HG03108 (cell line): ENCODE data around the gene CD200R1L.

Experiments
- ATAC-seq: cut with Tn5 transposase; IDR thresholded peaks from one replicate; pipeline ENCODE4 v1.9.1; 2021; ENCODE audit warnings: moderate library complexity; ENCODE audit not compliant: unreplicated experiment

CD200R1L gene

GRCh38 chr3:112793326-112794081, 53.2 kb downstream of the CD200R1L start:
- ATAC-seq: no peak

GRCh38 chr3:112791736-112792135, 54.9 kb downstream of the CD200R1L start:
- ATAC-seq: no peak

GRCh38 chr3:112789787-112790186, 56.9 kb downstream of the CD200R1L start:
- ATAC-seq: no peak

- no peak for ATAC-seq
Observed at GRCh38 chr3:112786881-112787579, 59.6 kb downstream of the CD200R1L start.

- no peak for ATAC-seq
Observed at GRCh38 chr3:112786002-112786590, 60.6 kb downstream of the CD200R1L start.

GRCh38 chr3:112785321-112786001, 61.2 kb downstream of the CD200R1L start:
- ATAC-seq: no peak

- no peak for ATAC-seq
Observed at GRCh38 chr3:112782491-112782890, 64.2 kb downstream of the CD200R1L start.

- no peak for ATAC-seq
Observed at GRCh38 chr3:112781599-112781998, 65.1 kb downstream of the CD200R1L start.

GRCh38 chr3:112779558-112780480, 66.8 kb downstream of the CD200R1L start:
- ATAC-seq: no peak

- no peak for ATAC-seq
Observed at GRCh38 chr3:112779011-112779410, 67.7 kb downstream of the CD200R1L start.

GRCh38 chr3:112778353-112778948, 68.2 kb downstream of the CD200R1L start:
- ATAC-seq: no peak

- ATAC-seq: no peak
Observed at GRCh38 chr3:112777811-112778210, 68.9 kb downstream of the CD200R1L start.

GRCh38 chr3:112776836-112777235, 69.8 kb downstream of the CD200R1L start:
- no peak for ATAC-seq

- peak; percentile 51 for ATAC-seq
Observed at GRCh38 chr3:112776000-112776399, 70.7 kb downstream of the CD200R1L start.

- no peak for ATAC-seq
Observed at GRCh38 chr3:112775011-112775742, 71.5 kb downstream of the CD200R1L start.

GRCh38 chr3:112774293-112774926, 72.3 kb downstream of the CD200R1L start:
- no peak for ATAC-seq

GRCh38 chr3:112773864-112774263, 72.8 kb downstream of the CD200R1L start:
- ATAC-seq: no peak

- ATAC-seq: no peak
Observed at GRCh38 chr3:112770951-112771350, 75.7 kb downstream of the CD200R1L start.
